CD1c-positive myeloid dendritic cell (primary cell): Measurements from ENCODE around the gene JAZF1.
A peak's percentile ranks its signal among the peaks of the same experiment; 100 is the strongest.

Source experiments
- DNase-seq: peaks from one replicate; pipeline ENCODE4 v3.0.0-alpha.2; 2016; ENCODE audit errors: extremely low spot score

JAZF1 gene

GRCh38 chr7:28165961-28166955 is 14.3 kb downstream of the JAZF1 start:
- no peak for DNase-seq

- peak; percentile 15 for DNase-seq
Measured at GRCh38 chr7:28165261-28165660, 15.3 kb downstream of the JAZF1 start.

GRCh38 chr7:28163949-28164348 is 16.6 kb downstream of the JAZF1 start:
- DNase-seq: no peak

GRCh38 chr7:28161331-28161730 is 19.3 kb downstream of the JAZF1 start:
- no peak for DNase-seq

GRCh38 chr7:28160551-28160991 is 20.0 kb downstream of the JAZF1 start:
- DNase-seq: no peak

GRCh38 chr7:28157831-28158416 is 22.7 kb downstream of the JAZF1 start:
- peak; percentile 19 for DNase-seq

GRCh38 chr7:28157076-28157745 is 23.4 kb downstream of the JAZF1 start:
- DNase-seq: no peak

GRCh38 chr7:28156401-28156800 is 24.2 kb downstream of the JAZF1 start:
- DNase-seq: no peak

- DNase-seq: peak; percentile 13
Measured at GRCh38 chr7:28155964-28156363, 24.6 kb downstream of the JAZF1 start.

- DNase-seq: peak; percentile 85
Measured at GRCh38 chr7:28155019-28155660, 25.5 kb downstream of the JAZF1 start.

- DNase-seq: no peak
Measured at GRCh38 chr7:28152594-28152993, 28.0 kb downstream of the JAZF1 start.

- peak; percentile 81 for DNase-seq
Measured at GRCh38 chr7:28151965-28152364, 28.6 kb downstream of the JAZF1 start.

GRCh38 chr7:28149291-28150101 is 31.1 kb downstream of the JAZF1 start:
- DNase-seq: no peak

GRCh38 chr7:28145931-28146330 is 34.7 kb downstream of the JAZF1 start:
- DNase-seq: no peak

- no peak for DNase-seq
Measured at GRCh38 chr7:28145090-28145626, 35.4 kb downstream of the JAZF1 start.

- no peak for DNase-seq
Measured at GRCh38 chr7:28144266-28144665, 36.3 kb downstream of the JAZF1 start.

GRCh38 chr7:28142650-28143049 is 37.9 kb downstream of the JAZF1 start:
- DNase-seq: no peak

GRCh38 chr7:28140979-28141378 is 39.6 kb downstream of the JAZF1 start:
- DNase-seq: no peak

- no peak for DNase-seq
Measured at GRCh38 chr7:28138837-28139236, 41.8 kb downstream of the JAZF1 start.

- DNase-seq: no peak
Measured at GRCh38 chr7:28137463-28137862, 43.1 kb downstream of the JAZF1 start.

- DNase-seq: no peak
Measured at GRCh38 chr7:28136885-28137284, 43.7 kb downstream of the JAZF1 start.
